MM.1S (cell line): ENCODE measurements around the gene NDEL1.

Experiments used
- EZH2phosphoT487 ChIP-seq: fragments of 300-600 bp; sonication (generic); IDR thresholded peaks from 2 replicates; pipeline ENCODE4 v1.6.1; 2018; ENCODE audit warnings: antibody characterized with exemption, low read length
- TF ChIP-seq, protein P1 (sequence below): fragments of 300-600 bp; sonication (generic); IDR thresholded peaks from 2 replicates; pipeline ENCODE4 v1.5.1; 2016; ENCODE audit warnings: antibody characterized with exemption, low read length, mixed read lengths

DNA sequence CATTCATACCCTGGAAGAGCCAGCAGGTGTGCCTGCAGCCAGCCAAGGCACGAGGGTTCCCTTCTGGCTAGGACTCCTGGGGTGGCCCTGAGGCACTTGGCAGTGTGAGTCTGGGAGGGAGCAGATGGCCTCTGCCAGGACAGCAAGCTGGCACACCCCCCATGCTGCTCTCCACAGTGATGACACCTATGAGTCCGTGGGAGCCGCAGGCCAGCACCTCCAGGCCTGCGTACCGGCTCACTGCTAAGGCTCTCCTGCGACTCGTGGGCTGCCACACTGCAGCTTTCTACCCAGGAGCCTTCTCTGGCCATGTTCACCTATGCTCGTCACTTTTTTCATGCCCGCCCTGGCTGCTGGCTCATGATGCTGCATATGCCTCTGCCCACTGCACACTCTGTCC lies 68.1 kb downstream of the NDEL1 start:
- TF ChIP-seq, protein P1, sequence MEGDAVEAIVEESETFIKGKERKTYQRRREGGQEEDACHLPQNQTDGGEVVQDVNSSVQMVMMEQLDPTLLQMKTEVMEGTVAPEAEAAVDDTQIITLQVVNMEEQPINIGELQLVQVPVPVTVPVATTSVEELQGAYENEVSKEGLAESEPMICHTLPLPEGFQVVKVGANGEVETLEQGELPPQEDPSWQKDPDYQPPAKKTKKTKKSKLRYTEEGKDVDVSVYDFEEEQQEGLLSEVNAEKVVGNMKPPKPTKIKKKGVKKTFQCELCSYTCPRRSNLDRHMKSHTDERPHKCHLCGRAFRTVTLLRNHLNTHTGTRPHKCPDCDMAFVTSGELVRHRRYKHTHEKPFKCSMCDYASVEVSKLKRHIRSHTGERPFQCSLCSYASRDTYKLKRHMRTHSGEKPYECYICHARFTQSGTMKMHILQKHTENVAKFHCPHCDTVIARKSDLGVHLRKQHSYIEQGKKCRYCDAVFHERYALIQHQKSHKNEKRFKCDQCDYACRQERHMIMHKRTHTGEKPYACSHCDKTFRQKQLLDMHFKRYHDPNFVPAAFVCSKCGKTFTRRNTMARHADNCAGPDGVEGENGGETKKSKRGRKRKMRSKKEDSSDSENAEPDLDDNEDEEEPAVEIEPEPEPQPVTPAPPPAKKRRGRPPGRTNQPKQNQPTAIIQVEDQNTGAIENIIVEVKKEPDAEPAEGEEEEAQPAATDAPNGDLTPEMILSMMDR = no peak
- TF ChIP-seq EZH2phosphoT487 = no peak
